ENCODE data around the gene HSPA1B. TPM values are rescaled to one million over a fixed set of nuclear protein-coding genes. Genes with fewer than 3 reads are reported as not detected.
"Not testable (repeated sequence)": the region's sequence is repeated elsewhere in the genome, so short reads cannot be mapped to it uniquely, and the experiment has no call there.

The HSPA1B gene
- total RNA-seq, 1 donor from 2014 or later, result 19.8 TPM

- peak within 1 kb of the TSS; percentile 80 for H3K27ac Mint-ChIP-seq (ENCODE audit: unreplicated experiment)
- DNase-seq (ENCODE audit: low spot score), result peak; percentile 92
- no peak for TF ChIP-seq CTCF (IDR thresholded peaks at IDR 0.05; ENCODE audit: unreplicated experiment)
- H3K9me3 Mint-ChIP-seq (ENCODE audit: unreplicated experiment), result no peaks in the 10 kb centered on the region
- peaks cover 14% of the 10 kb centered on the region for H3K27me3 Mint-ChIP-seq (ENCODE audit: unreplicated experiment)
- H3K4me3 Mint-ChIP-seq (ENCODE audit: unreplicated experiment), result peak within 1 kb of the TSS; percentile 95
- H3K4me1 Mint-ChIP-seq (ENCODE audit: unreplicated experiment), result peaks cover 3% of the 10 kb centered on the region
- H3K36me3 Mint-ChIP-seq (ENCODE audit: low read depth, unreplicated experiment), result peaks cover 6% of the 10 kb centered on the region
Measured at GRCh38 chr6:31862344-31863235, 35.1 kb downstream of the HSPA1B start, which contains the start of gene NEU1. TSS of gene NEU1 (minus strand) at chr6:31862821. CDS start at chr6:31862776, 45 bp downstream.

- H3K4me1 Mint-ChIP-seq (ENCODE audit: unreplicated experiment); H3K36me3 Mint-ChIP-seq (ENCODE audit: low read depth, unreplicated experiment); DNase-seq (ENCODE audit: low spot score); H3K9me3 Mint-ChIP-seq (ENCODE audit: unreplicated experiment); H3K27ac Mint-ChIP-seq (ENCODE audit: unreplicated experiment): not testable (repeated sequence)
- Mint-ChIP-seq H3K27me3 (ENCODE audit: unreplicated experiment) (peaks cover 14% of the 10 kb centered on the region), H3K4me3 (ENCODE audit: unreplicated experiment) (peak overlapping the region; percentile 95)
Measured at GRCh38 chr6:31864123-31864562, 36.6 kb downstream of the HSPA1B start.

- peaks cover 14% of the 10 kb centered on the region for H3K27me3 Mint-ChIP-seq (ENCODE audit: unreplicated experiment)
- DNase-seq (ENCODE audit: low spot score), result no peak
- no peak for TF ChIP-seq CTCF (IDR thresholded peaks at IDR 0.05; ENCODE audit: unreplicated experiment)
- no peak overlapping the region for H3K4me3 Mint-ChIP-seq (ENCODE audit: unreplicated experiment)
- H3K9me3 Mint-ChIP-seq (ENCODE audit: unreplicated experiment), result no peaks in the 10 kb centered on the region
- peaks cover 3% of the 10 kb centered on the region for H3K4me1 Mint-ChIP-seq (ENCODE audit: unreplicated experiment)
- peak overlapping the region; percentile 42 for H3K27ac Mint-ChIP-seq (ENCODE audit: unreplicated experiment)
- no peaks in the 10 kb centered on the region for H3K36me3 Mint-ChIP-seq (ENCODE audit: low read depth, unreplicated experiment)
Measured at GRCh38 chr6:31864818-31865204, 37.3 kb downstream of the HSPA1B start.

GRCh38 chr6:31865205-31866118 lies 37.9 kb downstream of the HSPA1B start:
- DNase-seq (ENCODE audit: low spot score), result no peak
- Mint-ChIP-seq H3K4me1 (ENCODE audit: unreplicated experiment) (peaks cover 3% of the 10 kb centered on the region), H3K27ac (ENCODE audit: unreplicated experiment) (peak overlapping the region; percentile 42), H3K36me3 (ENCODE audit: low read depth, unreplicated experiment) (no peaks in the 10 kb centered on the region), H3K4me3 (ENCODE audit: unreplicated experiment) (no peak overlapping the region), H3K27me3 (ENCODE audit: unreplicated experiment) (peaks cover 14% of the 10 kb centered on the region), H3K9me3 (ENCODE audit: unreplicated experiment) (no peaks in the 10 kb centered on the region)
- no peak for TF ChIP-seq CTCF (IDR thresholded peaks at IDR 0.05; ENCODE audit: unreplicated experiment)

DNA sequence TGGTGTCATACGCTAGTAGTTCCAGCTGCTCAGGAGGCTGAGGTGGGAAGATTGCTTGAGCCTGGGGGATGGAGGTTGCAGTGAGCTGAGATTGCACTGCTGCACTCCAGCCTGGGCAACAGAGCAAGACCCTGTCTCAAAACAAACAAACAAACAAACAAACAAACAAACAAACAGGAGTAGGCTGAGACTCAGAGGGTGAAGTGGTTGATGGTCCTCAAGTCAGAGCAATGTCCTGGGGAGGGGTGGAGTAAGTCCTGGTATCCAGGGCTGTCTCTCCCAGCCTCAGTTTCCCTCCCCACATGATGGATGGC lies 41.1 kb downstream of the HSPA1B start:
- H3K27ac Mint-ChIP-seq (ENCODE audit: unreplicated experiment); H3K4me1 Mint-ChIP-seq (ENCODE audit: unreplicated experiment); H3K9me3 Mint-ChIP-seq (ENCODE audit: unreplicated experiment); H3K4me3 Mint-ChIP-seq (ENCODE audit: unreplicated experiment); H3K27me3 Mint-ChIP-seq (ENCODE audit: unreplicated experiment); DNase-seq (ENCODE audit: low spot score); H3K36me3 Mint-ChIP-seq (ENCODE audit: low read depth, unreplicated experiment): not testable (repeated sequence)
